ENCODE data around the gene RECQL5.

- TF ChIP-seq CTCF (IDR thresholded peaks at IDR 0.05 in 4 of 5, conservative IDR thresholded peaks at IDR 0.05 in 1 of 5) (no peak), POLR2A (IDR thresholded peaks at IDR 0.05) (no peak)
Measured at GRCh38 chr17:75683583-75683982, 16.6 kb upstream of the RECQL5 start.
